Lower leg skin (tissue), 4 donors: ENCODE data around the gene INTS6. TPM values are rescaled to one million over a fixed set of nuclear protein-coding genes. Genes with fewer than 3 reads are reported as not detected.

Source experiments
- DNase-seq, 2 donors: peaks; one replicate each; pipeline ENCODE4 v3.0.0-alpha.2; 2019; ENCODE audit warnings: low spot score in 2 of 2
- H3K4me3 ChIP-seq: fragments of 200-600 bp; sonication (generic); 2 replicates; pipeline ENCODE4 v1.5.1; 2017; ENCODE audit warnings: mild to moderate bottlenecking, low read depth; ENCODE audit not compliant: poor library complexity, severe bottlenecking
- POLR2A ChIP-seq, 2 donors: fragments of 450-650 bp; IDR thresholded peaks; one replicate each; pipeline ENCODE4 v1.6.1; 2016 to 2017; ENCODE audit warnings: antibody characterized with exemption in 2 of 2, mild to moderate bottlenecking in 1 of 2, moderate library complexity in 1 of 2
- WGBS, 2 donors: methylation state at CpG; one replicate each; pipeline ENCODE4 v1.1.5; 2018; 5-methylcytosine and 5-hydroxymethylcytosine counted together
- intact Hi-C: fragments of 100-400 bp; cut with DNase I; formaldehyde crosslinking; loops from one replicate; pipeline ENCODE4 v1.15.0; 2023; ENCODE audit warnings: low total_unique reads
- total RNA-seq, 4 donors: library from RNA; depleted of rRNA; stranded (reverse); fragments of >200 nt; gene quantifications; one replicate each; pipeline ENCODE4 v1.1.0, GENCODE V29; 2016
- TF ChIP-seq, protein P1 (sequence below), 3 donors: fragments of 450-650 bp; IDR thresholded peaks; one replicate each; pipeline ENCODE4 v1.5.1; 2016; ENCODE audit warnings: antibody characterized with exemption in 3 of 3, mild to moderate bottlenecking in 3 of 3, moderate library complexity in 2 of 3

Gene INTS6
- total RNA-seq, 4 donors from 2014 or later: 35.2 to 48.6 (median 41.3) TPM

DNA sequence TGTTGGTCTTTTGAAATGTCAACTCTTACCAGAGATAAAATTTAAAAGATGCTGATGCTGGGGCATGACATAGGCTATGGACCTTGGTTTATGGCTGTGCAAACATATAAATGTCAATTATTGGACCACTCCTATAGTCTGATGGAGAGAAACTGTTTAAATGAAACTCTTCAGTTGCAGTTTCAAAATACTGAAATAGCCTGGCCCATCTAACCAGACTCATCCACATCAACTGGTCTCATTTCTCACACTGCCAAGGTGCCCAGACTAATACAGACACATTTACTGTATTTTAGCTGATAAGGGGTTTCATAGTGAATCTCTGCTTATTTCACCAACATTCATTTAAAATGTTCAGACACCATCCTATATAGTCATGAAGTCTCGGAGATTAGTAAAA is 93.5 kb downstream of the INTS6 start:
- DNase-seq: no peak
- intact Hi-C loops: no loop called here
- TF ChIP-seq, protein P1, sequence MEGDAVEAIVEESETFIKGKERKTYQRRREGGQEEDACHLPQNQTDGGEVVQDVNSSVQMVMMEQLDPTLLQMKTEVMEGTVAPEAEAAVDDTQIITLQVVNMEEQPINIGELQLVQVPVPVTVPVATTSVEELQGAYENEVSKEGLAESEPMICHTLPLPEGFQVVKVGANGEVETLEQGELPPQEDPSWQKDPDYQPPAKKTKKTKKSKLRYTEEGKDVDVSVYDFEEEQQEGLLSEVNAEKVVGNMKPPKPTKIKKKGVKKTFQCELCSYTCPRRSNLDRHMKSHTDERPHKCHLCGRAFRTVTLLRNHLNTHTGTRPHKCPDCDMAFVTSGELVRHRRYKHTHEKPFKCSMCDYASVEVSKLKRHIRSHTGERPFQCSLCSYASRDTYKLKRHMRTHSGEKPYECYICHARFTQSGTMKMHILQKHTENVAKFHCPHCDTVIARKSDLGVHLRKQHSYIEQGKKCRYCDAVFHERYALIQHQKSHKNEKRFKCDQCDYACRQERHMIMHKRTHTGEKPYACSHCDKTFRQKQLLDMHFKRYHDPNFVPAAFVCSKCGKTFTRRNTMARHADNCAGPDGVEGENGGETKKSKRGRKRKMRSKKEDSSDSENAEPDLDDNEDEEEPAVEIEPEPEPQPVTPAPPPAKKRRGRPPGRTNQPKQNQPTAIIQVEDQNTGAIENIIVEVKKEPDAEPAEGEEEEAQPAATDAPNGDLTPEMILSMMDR (IDR thresholded peaks at IDR 0.05): no peak
- no peak for TF ChIP-seq POLR2A (IDR thresholded peaks at IDR 0.05)
- WGBS, 2 donors: 94 to 97% methylated on average over 1 of the region's 1 CpG
- no peak overlapping the region for H3K4me3 ChIP-seq

DNA sequence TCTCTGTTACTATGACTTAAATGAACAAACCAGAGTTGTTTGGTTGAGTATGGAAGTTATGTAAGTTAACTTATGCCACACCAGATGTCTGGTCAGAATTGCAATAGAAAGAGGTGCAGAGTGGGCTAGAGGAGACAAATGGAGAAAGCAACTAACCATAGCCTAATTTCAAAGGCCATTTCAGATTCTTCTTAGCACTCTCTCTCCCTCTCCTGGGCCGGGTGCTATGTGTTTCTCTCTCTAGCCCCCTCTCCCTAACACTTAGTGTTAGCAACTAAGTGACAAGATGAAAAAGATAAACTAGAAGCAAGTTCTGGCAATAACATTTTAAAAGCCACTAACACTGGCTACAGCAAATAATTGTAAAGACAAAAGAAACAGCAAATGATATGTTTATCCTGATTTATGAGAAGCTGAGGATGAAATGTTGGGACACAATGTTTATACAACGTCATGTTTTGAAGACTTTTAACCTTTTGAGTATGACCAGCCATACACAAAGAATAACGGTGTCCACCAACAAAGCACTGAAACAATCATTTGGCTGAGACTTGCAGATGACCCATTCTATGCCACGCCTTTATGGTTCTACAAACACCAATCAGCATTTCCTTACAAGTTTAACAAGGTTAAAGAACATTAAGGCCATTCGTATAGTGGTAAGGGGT is 94.8 kb downstream of the INTS6 start:
- no peak for DNase-seq
- no peak for TF ChIP-seq POLR2A (IDR thresholded peaks at IDR 0.05)
- TF ChIP-seq, protein P1 (IDR thresholded peaks at IDR 0.05): no peak
- intact Hi-C loops: no loop called here
- WGBS, 2 donors: 84 to 86% methylated on average over 5 of the region's 5 CpGs
- H3K4me3 ChIP-seq: no peak overlapping the region

DNA sequence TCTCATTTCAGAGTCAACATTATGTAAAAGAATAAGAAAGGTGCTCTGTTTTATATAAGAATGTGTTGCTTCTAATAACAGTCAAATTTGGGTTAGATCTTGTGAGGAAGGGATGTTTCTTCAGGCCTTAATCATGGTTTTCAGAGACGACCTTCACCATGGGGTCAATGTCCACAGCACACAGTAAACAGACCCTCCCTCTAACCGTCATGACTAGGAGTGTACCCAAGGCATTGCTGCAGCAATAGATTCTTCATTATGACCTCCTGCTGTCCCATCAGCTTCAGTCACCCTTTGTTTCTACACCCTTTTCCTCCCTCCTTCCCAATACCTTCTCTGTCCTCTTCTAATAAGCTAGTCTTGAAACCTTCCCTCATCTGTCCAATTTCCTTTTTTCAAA is 97.6 kb downstream of the INTS6 start:
- intact Hi-C loops: no loop called here
- TF ChIP-seq, protein P1 (IDR thresholded peaks at IDR 0.05): no peak
- no peak for TF ChIP-seq POLR2A (IDR thresholded peaks at IDR 0.05)
- H3K4me3 ChIP-seq: no peak overlapping the region
- DNase-seq: no peak
- WGBS, 2 donors: 79 to 82% methylated on average over 2 of the region's 2 CpGs

DNA sequence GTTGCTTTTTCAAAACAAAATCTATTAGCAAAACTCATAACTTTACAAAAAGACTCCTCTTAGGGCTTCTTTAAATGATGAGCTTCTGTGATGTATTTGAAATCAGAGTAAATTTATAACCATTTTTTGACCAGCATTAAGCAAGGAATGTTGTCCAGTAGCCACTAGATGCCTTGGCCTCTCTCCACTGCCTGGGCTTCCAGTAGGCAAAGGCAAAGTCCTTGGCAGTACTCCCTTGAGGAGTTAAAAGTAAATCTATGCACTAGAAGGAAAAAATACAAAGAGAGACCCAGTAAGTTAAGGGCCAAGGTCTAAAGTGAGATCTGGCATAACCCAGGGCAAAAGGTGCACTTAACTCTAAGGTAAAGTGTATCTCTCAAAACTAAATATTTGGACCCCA is 103.8 kb downstream of the INTS6 start:
- H3K4me3 ChIP-seq: no peak overlapping the region
- no peak for DNase-seq
- intact Hi-C loops: no loop called here
- TF ChIP-seq, protein P1 (IDR thresholded peaks at IDR 0.05): no peak
- TF ChIP-seq POLR2A (IDR thresholded peaks at IDR 0.05): no peak

DNA sequence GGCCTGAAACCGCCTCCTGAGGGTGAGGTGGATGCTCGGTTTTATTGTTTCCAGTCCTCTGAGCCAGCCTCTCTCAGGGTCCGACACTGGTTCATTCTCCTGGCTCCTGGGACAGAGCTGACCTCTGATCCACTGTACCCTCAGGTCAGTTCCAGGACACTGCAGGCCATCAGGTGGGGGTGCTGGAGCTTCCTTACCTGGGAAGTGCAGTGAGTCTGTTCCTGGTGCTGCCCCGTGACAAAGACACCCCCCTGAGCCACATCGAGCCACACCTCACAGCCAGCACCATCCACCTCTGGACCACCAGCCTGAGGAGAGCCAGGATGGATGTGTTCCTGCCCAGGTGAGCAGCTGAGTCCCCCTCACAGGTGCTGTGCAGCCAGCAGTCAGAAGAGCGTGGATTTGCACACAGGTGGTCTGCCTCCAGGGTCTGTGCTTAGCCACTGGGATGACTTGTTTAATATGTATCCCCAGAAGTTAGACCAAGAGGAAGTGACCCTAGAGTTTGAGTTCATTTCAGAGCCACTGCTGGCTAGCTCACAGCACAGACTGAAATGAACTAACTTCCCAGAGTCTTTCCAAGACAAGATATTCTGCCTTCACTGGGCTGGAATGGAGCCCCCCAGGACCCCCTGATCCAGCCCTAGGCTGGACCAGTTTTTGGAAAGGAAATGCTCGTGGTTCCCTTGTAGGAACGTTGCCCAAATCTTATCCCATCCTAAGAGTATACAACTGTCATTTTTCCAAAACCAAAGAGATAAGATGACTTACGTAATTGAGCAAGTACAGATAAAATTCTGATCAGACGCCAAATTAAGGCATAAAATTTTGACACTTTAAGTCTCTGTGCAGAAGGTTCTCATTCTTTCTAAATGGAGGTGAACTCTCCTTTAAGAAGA is 104.5 kb downstream of the INTS6 start:
- no peak overlapping the region for H3K4me3 ChIP-seq
- WGBS, 2 donors: 80 to 83% methylated on average over 9 to 10 of the region's 10 CpGs
- intact Hi-C loops: no loop called here
- no peak for DNase-seq
- TF ChIP-seq, protein P1 (IDR thresholded peaks at IDR 0.05): no peak
- no peak for TF ChIP-seq POLR2A (IDR thresholded peaks at IDR 0.05)
